Caco-2 (cell line): Measurements from ENCODE around the gene RPL18A. TPM values are rescaled to one million over a fixed set of nuclear protein-coding genes. Genes with fewer than 3 reads are reported as not detected.

Experiments
- Bru-seq: library from RNA; stranded (reverse); fragments of 400-500 nt; gene quantifications from one replicate; lab custom pipeline; 2021; lab: Mats Ljungman, UMichigan
- BruChase-seq, 2 experiments: library from RNA; stranded (reverse); fragments of 400-500 nt; gene quantifications; one replicate each; lab custom pipeline; 2021; lab: Mats Ljungman, UMichigan
- BruUV-seq: library from RNA; stranded (reverse); fragments of 400-500 nt; replicated peaks from 2 replicates; lab custom pipeline; 2021; lab: Mats Ljungman, UMichigan
- CTCF ChIA-PET: fragments of 300-600 bp; sonication (Branson Sonifier 250); formaldehyde crosslinking; loops from one replicate; lab custom pipeline; 2022; ENCODE audit warnings: antibody characterized with exemption; lab: Charles Lee
- POLR2A ChIA-PET: fragments of 300-600 bp; sonication (Branson Sonifier 250); formaldehyde crosslinking; loops from one replicate; lab custom pipeline; 2022; ENCODE audit warnings: antibody characterized with exemption; lab: Charles Lee
- DNase-seq, 2 experiments: peaks; one replicate each; pipeline versions ENCODE4 v3.0.0 to v3.0.0-alpha.2; 2020 to 2022
- H3K27me3 ChIP-seq: replicated peaks from 2 replicates; pipeline ENCODE4 v1.6.0; 2011; ENCODE audit warnings: low read length; ENCODE audit not compliant: control insufficient read depth, insufficient read depth
- H3K36me3 ChIP-seq: 2 replicates; pipeline ENCODE4 v1.5.1; 2011; ENCODE audit warnings: low read length; ENCODE audit not compliant: control insufficient read depth, insufficient read depth
- H3K4me1 ChIP-seq: fragments of 250-450 bp; sonication (Bioruptor Pico); 2 replicates; pipeline ENCODE4 v1.5.1; 2020; ENCODE audit warnings: mild to moderate bottlenecking
- H3K4me3 ChIP-seq: 2 replicates; pipeline ENCODE4 v1.5.1; 2011; ENCODE audit warnings: low read depth, mild to moderate bottlenecking, control low read depth, low read length
- H3K9me3 ChIP-seq: fragments of 250-450 bp; sonication (Bioruptor Pico); 2 replicates; pipeline ENCODE4 v1.5.1; 2020; ENCODE audit warnings: mild to moderate bottlenecking, moderate library complexity
- H3K27ac Mint-ChIP-seq: one replicate; pipeline ENCODE4 v1.8.0; 2022; ENCODE audit warnings: mixed read lengths; ENCODE audit not compliant: unreplicated experiment
- H3K27me3 Mint-ChIP-seq: one replicate; pipeline ENCODE4 v1.8.0; 2022; ENCODE audit warnings: mixed read lengths; ENCODE audit not compliant: insufficient read depth, unreplicated experiment
- H3K36me3 Mint-ChIP-seq: one replicate; pipeline ENCODE4 v1.8.0; 2022; ENCODE audit warnings: mild to moderate bottlenecking, mixed read lengths; ENCODE audit not compliant: insufficient read depth, unreplicated experiment
- H3K4me1 Mint-ChIP-seq: one replicate; pipeline ENCODE4 v1.8.0; 2022; ENCODE audit warnings: low read depth, mixed read lengths; ENCODE audit not compliant: unreplicated experiment
- H3K4me3 Mint-ChIP-seq: one replicate; pipeline ENCODE4 v1.8.0; 2022; ENCODE audit warnings: mild to moderate bottlenecking, moderate library complexity, mixed read lengths; ENCODE audit not compliant: unreplicated experiment
- H3K9me3 Mint-ChIP-seq: one replicate; pipeline ENCODE4 v1.8.0; 2022; ENCODE audit warnings: mixed read lengths; ENCODE audit not compliant: unreplicated experiment
- intact Hi-C: fragments of 100-400 bp; cut with micrococcal nuclease; formaldehyde crosslinking; loops from one replicate; pipeline ENCODE4 v1.10.0; 2022; ENCODE audit not compliant: unreplicated experiment
- long read RNA-seq: library from polyadenylated mRNA; stranded (forward); transcript quantifications from one replicate; pipeline ENCODE4 v2.0.0, GENCODE V29; 2022
- total RNA-seq: library from RNA; stranded (reverse); gene quantifications from 2 replicates; pipeline ENCODE4 v1.2.3, GENCODE V29; 2022
- TF ChIP-seq, protein P1 (sequence below), 2 experiments: fragments of 200-600 bp in 1 of 2; IDR thresholded peaks; 1 replicate in 1 of 2; 2 replicates in 1 of 2; pipeline versions ENCODE4 v1.5.1 to v1.8.0; 2011 to 2022; ENCODE audit warnings: antibody characterized with exemption in 1 of 2, control low read depth in 1 of 2, inconsistent platforms in 1 of 2, low read depth in 1 of 2, low read length in 1 of 2, mild to moderate bottlenecking in 1 of 2, moderate library complexity in 1 of 2; ENCODE audit not compliant: insufficient read depth in 1 of 2, severe bottlenecking in 1 of 2, unreplicated experiment in 1 of 2

Gene RPL18A
- total RNA-seq (1,599 and 1,686 TPM in 2 replicates), Bru-seq, nascent RNA (percentile 99 among the genes with signal in this experiment), BruChase-seq, experiment 1, labeled RNA remaining after a 2-hour chase (percentile 96 among the genes with signal in this experiment), BruChase-seq, experiment 2, labeled RNA remaining after a 6-hour chase (percentile 98 among the genes with signal in this experiment)
- long read RNA-seq, transcript RPL18A-203 (4 exons, 1,084 nt), result minor isoform, 8 of 882 reads
- long read RNA-seq, transcript RPL18A-201 (5 exons, 665 nt), result major isoform, 826 of 882 reads
- long read RNA-seq, partial matches to known transcripts, result 38 of 882 reads
- long read RNA-seq, other reads (novel, unspliced or antisense), result 10 of 882 reads

DNA sequence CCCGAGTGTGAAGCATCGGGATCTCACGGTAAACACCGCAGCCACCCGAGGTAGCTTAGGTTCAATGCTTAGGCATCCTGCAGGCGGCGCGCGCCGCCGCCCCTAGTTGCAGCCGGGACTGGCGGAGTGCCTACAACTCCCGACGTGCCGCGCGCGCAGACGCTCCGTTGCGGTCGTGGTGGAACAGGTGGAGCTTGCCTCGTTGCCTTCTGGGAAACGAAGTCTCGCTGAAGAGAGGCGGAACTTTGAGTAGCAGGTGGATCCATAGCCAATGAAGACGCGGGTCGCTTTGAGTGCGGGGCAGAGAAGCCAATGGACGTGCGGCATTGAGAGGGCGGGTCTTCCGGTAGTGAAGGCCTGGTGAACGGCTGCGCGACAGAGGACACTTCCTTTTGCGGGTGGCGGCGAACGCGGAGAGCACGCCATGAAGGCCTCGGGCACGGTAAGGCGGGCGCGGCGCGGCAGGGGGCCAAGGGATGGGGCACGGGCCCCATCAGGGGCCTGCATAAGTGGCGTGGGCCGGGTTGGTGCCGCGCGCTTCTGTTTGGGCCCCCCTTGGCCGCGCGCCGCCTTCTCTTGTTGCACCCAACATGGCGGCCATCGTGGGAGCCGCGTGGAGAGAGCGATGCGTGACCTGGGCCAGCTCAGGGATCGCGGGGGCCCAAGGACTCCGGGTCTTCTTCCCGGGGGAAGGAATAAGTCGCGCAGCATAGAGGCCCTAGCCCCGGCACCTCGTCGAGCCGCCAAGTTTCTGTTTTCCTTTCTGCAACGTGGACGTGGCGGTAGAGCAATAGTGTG lies at the start of gene RPL18A:
Gene RPL18A (plus strand): TSS at position 378 of the 798 bp plus-strand sequence. CDS start 47 bp downstream, at position 425.
- intact Hi-C loops, result loop anchor here (1.0 to 5.0 kb wide), 2 partner anchors 73 to 417 kb away; no protein-coding TSS in a partner anchor
- H3K4me1 ChIP-seq, result peaks cover 9% of the 10 kb centered on the region
- Mint-ChIP-seq H3K27ac (peak within 1 kb of the TSS; percentile 98), H3K27me3 (peaks cover 2% of the 10 kb centered on the region), H3K4me1 (no peaks in the 10 kb centered on the region), H3K9me3 (no peaks in the 10 kb centered on the region), H3K36me3 (peaks cover 55% of the 10 kb centered on the region), H3K4me3 (peak within 1 kb of the TSS; percentile 90)
- peaks cover 9% of the 10 kb centered on the region for H3K36me3 ChIP-seq
- TF ChIP-seq, protein P1, sequence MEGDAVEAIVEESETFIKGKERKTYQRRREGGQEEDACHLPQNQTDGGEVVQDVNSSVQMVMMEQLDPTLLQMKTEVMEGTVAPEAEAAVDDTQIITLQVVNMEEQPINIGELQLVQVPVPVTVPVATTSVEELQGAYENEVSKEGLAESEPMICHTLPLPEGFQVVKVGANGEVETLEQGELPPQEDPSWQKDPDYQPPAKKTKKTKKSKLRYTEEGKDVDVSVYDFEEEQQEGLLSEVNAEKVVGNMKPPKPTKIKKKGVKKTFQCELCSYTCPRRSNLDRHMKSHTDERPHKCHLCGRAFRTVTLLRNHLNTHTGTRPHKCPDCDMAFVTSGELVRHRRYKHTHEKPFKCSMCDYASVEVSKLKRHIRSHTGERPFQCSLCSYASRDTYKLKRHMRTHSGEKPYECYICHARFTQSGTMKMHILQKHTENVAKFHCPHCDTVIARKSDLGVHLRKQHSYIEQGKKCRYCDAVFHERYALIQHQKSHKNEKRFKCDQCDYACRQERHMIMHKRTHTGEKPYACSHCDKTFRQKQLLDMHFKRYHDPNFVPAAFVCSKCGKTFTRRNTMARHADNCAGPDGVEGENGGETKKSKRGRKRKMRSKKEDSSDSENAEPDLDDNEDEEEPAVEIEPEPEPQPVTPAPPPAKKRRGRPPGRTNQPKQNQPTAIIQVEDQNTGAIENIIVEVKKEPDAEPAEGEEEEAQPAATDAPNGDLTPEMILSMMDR (IDR thresholded peaks at IDR 0.05; ENCODE audit: insufficient read depth in 1 of 2, low read depth in 1 of 2, low read length in 1 of 2, severe bottlenecking in 1 of 2, unreplicated experiment in 1 of 2), result peak; percentile 60 to 89
- H3K4me3 ChIP-seq, result peak within 1 kb of the TSS; percentile 84
- BruUV-seq, result no TSS peak
- no peaks in the 10 kb centered on the region for H3K9me3 ChIP-seq
- no peaks in the 10 kb centered on the region for H3K27me3 ChIP-seq
- ChIA-PET CTCF (interaction anchor here (0.6 to 1.9 kb wide), 16 partner anchors 9 to 253 kb away, joined by 3 to 118 read pairs (median 4); partner anchors contain the start of gene CCDC124), POLR2A (interaction anchor here (0.5 to 2.8 kb wide), 27 partner anchors 12 to 1784 kb away, joined by 3 to 77 read pairs (median 6); partner anchors contain the start of genes CCDC124, MAST3, MVB12A and PGLS)
- DNase-seq, result peak; percentile 97 to 99

DNA sequence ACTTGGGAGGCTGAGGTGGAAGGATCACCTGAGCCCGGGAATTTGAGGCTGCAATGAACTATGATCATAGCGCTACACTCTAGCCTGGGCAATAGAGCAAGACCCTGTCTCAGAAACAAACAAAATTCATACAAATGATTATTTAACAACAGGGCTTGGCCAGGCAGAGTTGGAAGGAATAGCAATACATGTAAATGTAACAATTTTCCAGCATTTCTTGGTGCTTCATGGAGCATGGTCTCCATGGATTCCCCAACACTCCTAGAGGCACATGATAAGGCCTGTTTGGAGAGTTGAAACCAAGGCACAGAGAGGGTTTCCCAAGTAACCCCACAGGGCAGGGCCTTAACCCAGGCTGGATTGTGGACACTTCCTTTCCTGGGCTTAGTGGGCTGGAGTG lies 48.6 kb upstream of the RPL18A start:
- Histone ChIP-seq H3K4me1 (no peaks in the 10 kb centered on the region), H3K4me3 (no peak overlapping the region), H3K27me3 (no peaks in the 10 kb centered on the region), H3K36me3 (no peaks in the 10 kb centered on the region), H3K9me3 (no peaks in the 10 kb centered on the region)
- Mint-ChIP-seq H3K4me1 (no peaks in the 10 kb centered on the region), H3K4me3 (no peak overlapping the region), H3K36me3 (no peaks in the 10 kb centered on the region), H3K9me3 (no peaks in the 10 kb centered on the region), H3K27me3 (peaks cover 2% of the 10 kb centered on the region), H3K27ac (no peak overlapping the region)
- DNase-seq, result no peak
- ChIA-PET POLR2A (no interaction called here), CTCF (no interaction called here)
- intact Hi-C loops, result no loop called here
- TF ChIP-seq, protein P1 (IDR thresholded peaks at IDR 0.05; ENCODE audit: insufficient read depth in 1 of 2, low read depth in 1 of 2, low read length in 1 of 2, severe bottlenecking in 1 of 2, unreplicated experiment in 1 of 2), result no peak
- BruUV-seq, result no TSS peak

DNA sequence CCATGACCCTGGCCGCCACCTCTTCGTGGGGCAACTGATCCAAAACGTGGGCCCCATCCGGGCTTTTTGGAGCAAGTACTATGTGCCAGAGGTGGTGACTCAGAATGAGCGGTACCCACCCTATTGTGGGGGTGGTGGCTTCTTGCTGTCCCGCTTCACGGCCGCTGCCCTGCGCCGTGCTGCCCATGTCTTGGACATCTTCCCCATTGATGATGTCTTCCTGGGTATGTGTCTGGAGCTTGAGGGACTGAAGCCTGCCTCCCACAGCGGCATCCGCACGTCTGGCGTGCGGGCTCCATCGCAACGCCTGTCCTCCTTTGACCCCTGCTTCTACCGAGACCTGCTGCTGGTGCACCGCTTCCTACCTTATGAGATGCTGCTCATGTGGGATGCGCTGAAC lies 48.0 kb upstream of the RPL18A start:
- BruUV-seq, result no TSS peak
- no peak overlapping the region for H3K4me3 ChIP-seq
- Mint-ChIP-seq H3K27ac (no peak overlapping the region), H3K9me3 (no peaks in the 10 kb centered on the region), H3K4me3 (no peak overlapping the region), H3K4me1 (no peaks in the 10 kb centered on the region), H3K36me3 (peaks cover 5% of the 10 kb centered on the region), H3K27me3 (peaks cover 2% of the 10 kb centered on the region)
- intact Hi-C loops, result no loop called here
- no peak for DNase-seq
- H3K9me3 ChIP-seq, result no peaks in the 10 kb centered on the region
- H3K27me3 ChIP-seq, result no peaks in the 10 kb centered on the region
- no peaks in the 10 kb centered on the region for H3K36me3 ChIP-seq
- no peaks in the 10 kb centered on the region for H3K4me1 ChIP-seq
- ChIA-PET CTCF (no interaction called here), POLR2A (no interaction called here)
- TF ChIP-seq, protein P1 (IDR thresholded peaks at IDR 0.05; ENCODE audit: insufficient read depth in 1 of 2, low read depth in 1 of 2, low read length in 1 of 2, severe bottlenecking in 1 of 2, unreplicated experiment in 1 of 2), result no peak
